Measurements from ENCODE around the gene DOCK9. TPM values are rescaled to one million over a fixed set of nuclear protein-coding genes. Genes with fewer than 3 reads are reported as not detected.

DOCK9 gene
- polyA plus RNA-seq, 1 donor (not counting 4 experiments of a cell fraction or from before 2014, with no cell fraction given), result 110 TPM

- Histone ChIP-seq H3K9me3 (ENCODE audit: control insufficient read depth, low read depth, low read length) (no peaks in the 10 kb centered on the region), H3K4me1 (ENCODE audit: control insufficient read depth, extremely low read depth, insufficient read depth, low read length) (peaks cover 4% of the 10 kb centered on the region), H3K4me2 (ENCODE audit: control insufficient read depth, extremely low read depth, insufficient read depth, low read depth, low read length) (no peak overlapping the region), H3K36me3 (ENCODE audit: control insufficient read depth in 2 of 2, extremely low read depth in 1 of 2, insufficient read depth in 2 of 2, low read length in 2 of 2) (no peaks in the 10 kb centered on the region), H3K4me3 (ENCODE audit: control insufficient read depth in 2 of 3, extremely low read depth in 1 of 3, insufficient read depth in 2 of 3, low read depth in 1 of 3, low read length in 3 of 3) (no peak overlapping the region), H2AFZ (ENCODE audit: control insufficient read depth, low read length) (no peak overlapping the region), H3K27me3 (ENCODE audit: control insufficient read depth, extremely low read depth, insufficient read depth, low read length) (no peaks in the 10 kb centered on the region), H3K9me1 (ENCODE audit: control insufficient read depth, extremely low read depth, insufficient read depth, low read length) (no peaks in the 10 kb centered on the region), H3K9ac (ENCODE audit: control insufficient read depth, extremely low read depth, insufficient read depth, low read length) (no peak overlapping the region), H3K27ac (ENCODE audit: control insufficient read depth, insufficient read depth, low read length) (no peak overlapping the region), H4K20me1 (ENCODE audit: control insufficient read depth, extremely low read depth, insufficient read depth, low read length) (no peaks in the 10 kb centered on the region), H3K79me2 (ENCODE audit: control insufficient read depth, insufficient read depth, low read length) (no peaks in the 10 kb centered on the region)
- FAIRE-seq (no peak), DNase-seq (ENCODE audit: low read depth, low spot score) (no peak)
- dilution Hi-C loops (cut with MboI; ENCODE audit: extremely low pct_ligation_motif_present, low sequenced_read_pairs), result no loop called here
- TF ChIP-seq EZH2 (IDR thresholded peaks at IDR 0.05; ENCODE audit: low read length), result no peak
- no peak for TF ChIP-seq CTCF (optimal IDR thresholded peaks at IDR 0.05 in 1 of 3, IDR thresholded peaks at IDR 0.05 in 1 of 3, conservative IDR thresholded peaks at IDR 0.05 in 1 of 3; ENCODE audit: extremely low read depth in 1 of 3, insufficient read depth in 2 of 3, low read length in 3 of 3)
Observed at GRCh38 chr13:98778749-98779148, 199.1 kb downstream of the DOCK9 start.

- dilution Hi-C loops (cut with MboI; ENCODE audit: extremely low pct_ligation_motif_present, low sequenced_read_pairs), result no loop called here
- H3K27me3 ChIP-seq (ENCODE audit: control insufficient read depth, extremely low read depth, insufficient read depth, low read length), result no peaks in the 10 kb centered on the region
- no peaks in the 10 kb centered on the region for H3K36me3 ChIP-seq (ENCODE audit: control insufficient read depth in 2 of 2, extremely low read depth in 1 of 2, insufficient read depth in 2 of 2, low read length in 2 of 2)
- TF ChIP-seq EZH2 (IDR thresholded peaks at IDR 0.05; ENCODE audit: low read length) (no peak), CTCF (optimal IDR thresholded peaks at IDR 0.05 in 1 of 3, IDR thresholded peaks at IDR 0.05 in 1 of 3, conservative IDR thresholded peaks at IDR 0.05 in 1 of 3; ENCODE audit: extremely low read depth in 1 of 3, insufficient read depth in 2 of 3, low read length in 3 of 3) (no peak)
- H3K4me1 ChIP-seq (ENCODE audit: control insufficient read depth, extremely low read depth, insufficient read depth, low read length), result peaks cover 4% of the 10 kb centered on the region
- no peaks in the 10 kb centered on the region for H3K79me2 ChIP-seq (ENCODE audit: control insufficient read depth, insufficient read depth, low read length)
- H4K20me1 ChIP-seq (ENCODE audit: control insufficient read depth, extremely low read depth, insufficient read depth, low read length), result no peaks in the 10 kb centered on the region
- H3K9me3 ChIP-seq (ENCODE audit: control insufficient read depth, low read depth, low read length), result no peaks in the 10 kb centered on the region
- H3K9me1 ChIP-seq (ENCODE audit: control insufficient read depth, extremely low read depth, insufficient read depth, low read length), result no peaks in the 10 kb centered on the region
- no peak overlapping the region for H3K4me2 ChIP-seq (ENCODE audit: control insufficient read depth, extremely low read depth, insufficient read depth, low read depth, low read length)
- DNase-seq (ENCODE audit: low read depth, low spot score), result no peak
- H3K9ac ChIP-seq (ENCODE audit: control insufficient read depth, extremely low read depth, insufficient read depth, low read length), result no peak overlapping the region
- H2AFZ ChIP-seq (ENCODE audit: control insufficient read depth, low read length), result no peak overlapping the region
- H3K27ac ChIP-seq (ENCODE audit: control insufficient read depth, insufficient read depth, low read length), result no peak overlapping the region
- FAIRE-seq, result no peak
- no peak overlapping the region for H3K4me3 ChIP-seq (ENCODE audit: control insufficient read depth in 2 of 3, extremely low read depth in 1 of 3, insufficient read depth in 2 of 3, low read depth in 1 of 3, low read length in 3 of 3)
Observed at GRCh38 chr13:98776644-98777043, 201.2 kb downstream of the DOCK9 start.

Measured in keratinocyte (primary cell).